Measurements from ENCODE around the gene STK33. TPM values are rescaled to one million over a fixed set of nuclear protein-coding genes. Genes with fewer than 3 reads are reported as not detected.

The STK33 gene
- total and polyA plus RNA-seq, 5 experiments from 2014 or later: 0.74 to 2.3 (median 1.3) TPM

- no peak overlapping the region for H3K27ac Mint-ChIP-seq
- ATAC-seq: no peak
- peaks cover 3 to 26% (median 24%) of the 10 kb centered on the region in 5 donors for H3K27me3 Mint-ChIP-seq
- H3K36me3 Mint-ChIP-seq: no peaks in the 10 kb centered on the region
- no peak overlapping the region for H3K4me3 Mint-ChIP-seq
- H3K9me3 Mint-ChIP-seq: peaks cover 0 to 2% (median 0%) of the 10 kb centered on the region in 9 donors
- POLR2A ChIA-PET: no interaction called here
- peaks cover 4 to 9% (median 8%) of the 10 kb centered on the region in 4 donors for H3K4me1 Mint-ChIP-seq
- no peak for DNase-seq
Observed at GRCh38 chr11:8352103-8352875, 241.7 kb downstream of the STK33 start.

DNA sequence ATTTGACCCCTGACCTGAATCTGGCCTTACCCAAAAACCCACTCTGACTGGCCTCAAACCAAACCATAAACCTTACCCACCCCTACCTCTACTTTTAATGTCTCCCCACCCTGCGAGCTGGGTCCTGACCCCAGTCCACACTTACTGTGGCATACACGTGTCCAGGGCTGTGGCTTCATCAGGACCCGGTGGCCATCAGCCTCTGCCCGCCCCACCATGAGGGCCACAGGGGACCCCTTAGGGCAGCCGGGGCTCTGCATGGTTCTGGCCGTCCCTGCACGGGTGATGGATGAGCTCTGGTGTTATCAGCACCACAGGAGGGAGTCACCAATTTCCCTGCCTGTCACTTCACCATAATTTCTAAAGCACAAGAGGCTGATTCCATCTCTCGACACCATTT, 242.8 kb downstream of the STK33 start:
- no peak overlapping the region for H3K27ac Mint-ChIP-seq
- POLR2A ChIA-PET: no interaction called here
- peaks cover 0 to 2% (median 0%) of the 10 kb centered on the region in 9 donors for H3K9me3 Mint-ChIP-seq
- no peak for DNase-seq
- ATAC-seq: no peak
- H3K4me3 Mint-ChIP-seq: no peak overlapping the region
- H3K4me1 Mint-ChIP-seq: peaks cover 4 to 9% (median 8%) of the 10 kb centered on the region in 4 donors
- H3K36me3 Mint-ChIP-seq: no peaks in the 10 kb centered on the region
- peaks cover 3 to 26% (median 24%) of the 10 kb centered on the region in 5 donors for H3K27me3 Mint-ChIP-seq

- POLR2A ChIA-PET: no interaction called here
- Mint-ChIP-seq H3K27ac (no peak overlapping the region), H3K9me3 (peaks cover 0 to 2% (median 0%) of the 10 kb centered on the region in 9 donors), H3K27me3 (peaks cover 0 to 16% (median 2%) of the 10 kb centered on the region in 5 donors), H3K4me3 (no peak overlapping the region), H3K4me1 (peaks cover 2 to 11% (median 3%) of the 10 kb centered on the region in 4 donors), H3K36me3 (no peaks in the 10 kb centered on the region)
- DNase-seq (no peak), ATAC-seq (no peak)
Observed at GRCh38 chr11:8347978-8348377, 246.1 kb downstream of the STK33 start.

- H3K4me1 Mint-ChIP-seq: peaks cover 2 to 13% (median 4%) of the 10 kb centered on the region in 4 donors
- POLR2A ChIA-PET: no interaction called here
- H3K9me3 Mint-ChIP-seq: peaks cover 0 to 2% (median 0%) of the 10 kb centered on the region in 9 donors
- H3K4me3 Mint-ChIP-seq: no peak overlapping the region
- no peak overlapping the region for H3K27ac Mint-ChIP-seq
- H3K27me3 Mint-ChIP-seq: peaks cover 0 to 17% (median 3%) of the 10 kb centered on the region in 5 donors
- ATAC-seq (no peak), DNase-seq (no peak)
- no peaks in the 10 kb centered on the region for H3K36me3 Mint-ChIP-seq
Observed at GRCh38 chr11:8346157-8346755, 247.8 kb downstream of the STK33 start.

DNA sequence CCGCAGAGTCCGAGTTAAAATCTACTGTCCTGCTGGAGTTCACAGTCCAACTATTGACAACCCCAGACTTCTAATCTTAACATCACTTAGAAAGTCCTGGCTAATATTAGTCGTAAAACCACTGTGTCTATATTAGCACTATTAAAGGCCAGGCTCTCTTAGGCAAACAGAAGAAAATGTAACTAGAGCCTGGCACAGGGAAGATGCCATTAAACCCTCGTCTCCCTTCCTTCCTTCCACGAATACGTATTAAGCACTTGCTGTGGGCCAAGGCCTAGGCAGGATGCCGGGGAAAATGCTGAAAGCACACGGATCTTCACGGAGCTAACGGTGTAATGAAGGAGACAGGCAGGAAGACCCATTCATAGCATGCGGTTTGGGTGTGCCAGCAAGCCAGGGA, 248.8 kb downstream of the STK33 start:
- H3K4me1 Mint-ChIP-seq: peaks cover 2 to 13% (median 4%) of the 10 kb centered on the region in 4 donors
- POLR2A ChIA-PET: no interaction called here
- H3K4me3 Mint-ChIP-seq: no peak overlapping the region
- ATAC-seq (no peak), DNase-seq (no peak)
- peaks cover 0 to 14% (median under 1%) of the 10 kb centered on the region in 5 donors for H3K27me3 Mint-ChIP-seq
- H3K36me3 Mint-ChIP-seq: no peaks in the 10 kb centered on the region
- H3K27ac Mint-ChIP-seq: no peak overlapping the region
- peaks cover 0 to 2% (median 0%) of the 10 kb centered on the region in 9 donors for H3K9me3 Mint-ChIP-seq

GRCh38 chr11:8344346-8344745, 249.7 kb downstream of the STK33 start:
- Mint-ChIP-seq H3K9me3 (peaks cover 0 to 2% (median 0%) of the 10 kb centered on the region in 9 donors), H3K36me3 (no peaks in the 10 kb centered on the region), H3K4me1 (peaks cover 2 to 13% (median 4%) of the 10 kb centered on the region in 4 donors), H3K4me3 (no peak overlapping the region), H3K27me3 (peaks cover 0 to 16% (median 1%) of the 10 kb centered on the region in 5 donors), H3K27ac (no peak overlapping the region)
- ATAC-seq (no peak), DNase-seq (no peak)
- POLR2A ChIA-PET: no interaction called here

- Mint-ChIP-seq H3K27ac (peak overlapping the region in 1 of 10 donors; percentile 34), H3K9me3 (peaks cover 0 to 1% (median 0%) of the 10 kb centered on the region in 9 donors), H3K4me1 (peaks cover 1 to 14% (median 4%) of the 10 kb centered on the region in 4 donors), H3K4me3 (no peak overlapping the region), H3K27me3 (peaks cover 0 to 16% (median 1%) of the 10 kb centered on the region in 5 donors), H3K36me3 (no peaks in the 10 kb centered on the region)
- no peak for DNase-seq
- POLR2A ChIA-PET: no interaction called here
- peak in 1 of 2 donors; percentile 53 for ATAC-seq
Observed at GRCh38 chr11:8342821-8343681, 251.0 kb downstream of the STK33 start.

DNA sequence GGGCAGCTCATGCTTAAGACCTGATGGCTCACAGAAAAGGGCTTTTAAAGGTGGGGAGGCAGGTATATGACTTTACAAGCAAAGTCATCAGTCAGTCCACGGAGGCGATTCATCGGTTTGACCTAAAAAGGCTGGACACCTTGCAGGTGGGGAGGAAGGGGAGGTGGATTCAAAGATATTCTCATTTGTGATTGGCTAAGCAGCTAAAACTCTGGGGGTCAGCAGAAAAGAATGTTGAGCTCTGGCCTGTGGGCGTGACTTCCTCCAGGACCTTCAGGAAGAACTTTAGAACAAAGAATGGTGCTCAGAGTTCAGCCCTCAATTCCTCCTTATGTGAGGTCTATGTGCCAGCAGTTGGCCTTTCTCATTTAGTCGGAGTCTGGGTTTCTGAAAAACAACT, 252.0 kb downstream of the STK33 start:
- H3K27ac Mint-ChIP-seq: no peak overlapping the region

More for the DNA sequence above, 252.0 kb downstream of the STK33 start:
- Mint-ChIP-seq H3K4me1 (peaks cover 2 to 22% (median 4%) of the 10 kb centered on the region in 4 donors), H3K4me3 (no peak overlapping the region), H3K27me3 (peaks cover 0 to 16% (median 1%) of the 10 kb centered on the region in 5 donors), H3K9me3 (no peaks in the 10 kb centered on the region), H3K36me3 (no peaks in the 10 kb centered on the region)
- ATAC-seq (no peak), DNase-seq (no peak)
- POLR2A ChIA-PET: no interaction called here

Other genes starting within 250 kb of the STK33 start
- 10 to 100 TPM; 39.4 to 50.8 TPM for gene TRIM66, start 88.4 kb upstream of the STK33 start, total RNA-seq
- under 1 TPM; 0.14 to 0.53 (median 0.18) TPM for gene TRIM66, start 88.4 kb upstream of the STK33 start, polyA plus RNA-seq
- 1,000 to 10,000 TPM; 1,430 to 1,467 TPM for gene RPL27A, start 88.6 kb upstream of the STK33 start, total RNA-seq
- 1,000 to 10,000 TPM; 4,481 to 4,848 (median 4,520) TPM for gene RPL27A, start 88.6 kb upstream of the STK33 start, polyA plus RNA-seq

Data from naive thymus-derived CD8-positive, alpha-beta T cell (primary cell).